AG10803 (cell line): ENCODE measurements around the gene LRTM1.

ENCODE experiments used
- DNase-seq: peaks from one replicate; pipeline ENCODE4 v3.0.0; 2010; ENCODE audit warnings: low read depth
- H3K4me3 ChIP-seq: 2 replicates; pipeline ENCODE4 v1.5.1; 2011; ENCODE audit warnings: mild to moderate bottlenecking, low read length, control low read depth
- TF ChIP-seq, protein P1 (sequence below): conservative IDR thresholded peaks from 2 replicates; pipeline ENCODE4 v1.5.1; 2011; ENCODE audit warnings: mild to moderate bottlenecking, low read length, control low read depth, inconsistent platforms

Gene LRTM1

GRCh38 chr3:54897028-54897711, 30.7 kb downstream of the LRTM1 start:
- H3K4me3 ChIP-seq, result no peak overlapping the region
- TF ChIP-seq, protein P1, sequence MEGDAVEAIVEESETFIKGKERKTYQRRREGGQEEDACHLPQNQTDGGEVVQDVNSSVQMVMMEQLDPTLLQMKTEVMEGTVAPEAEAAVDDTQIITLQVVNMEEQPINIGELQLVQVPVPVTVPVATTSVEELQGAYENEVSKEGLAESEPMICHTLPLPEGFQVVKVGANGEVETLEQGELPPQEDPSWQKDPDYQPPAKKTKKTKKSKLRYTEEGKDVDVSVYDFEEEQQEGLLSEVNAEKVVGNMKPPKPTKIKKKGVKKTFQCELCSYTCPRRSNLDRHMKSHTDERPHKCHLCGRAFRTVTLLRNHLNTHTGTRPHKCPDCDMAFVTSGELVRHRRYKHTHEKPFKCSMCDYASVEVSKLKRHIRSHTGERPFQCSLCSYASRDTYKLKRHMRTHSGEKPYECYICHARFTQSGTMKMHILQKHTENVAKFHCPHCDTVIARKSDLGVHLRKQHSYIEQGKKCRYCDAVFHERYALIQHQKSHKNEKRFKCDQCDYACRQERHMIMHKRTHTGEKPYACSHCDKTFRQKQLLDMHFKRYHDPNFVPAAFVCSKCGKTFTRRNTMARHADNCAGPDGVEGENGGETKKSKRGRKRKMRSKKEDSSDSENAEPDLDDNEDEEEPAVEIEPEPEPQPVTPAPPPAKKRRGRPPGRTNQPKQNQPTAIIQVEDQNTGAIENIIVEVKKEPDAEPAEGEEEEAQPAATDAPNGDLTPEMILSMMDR, result no peak
- peak; percentile 47 for DNase-seq

- H3K4me3 ChIP-seq, result no peak overlapping the region
- TF ChIP-seq, protein P1, result no peak
Measured at GRCh38 chr3:54895613-54896012, 32.2 kb downstream of the LRTM1 start.

DNA sequence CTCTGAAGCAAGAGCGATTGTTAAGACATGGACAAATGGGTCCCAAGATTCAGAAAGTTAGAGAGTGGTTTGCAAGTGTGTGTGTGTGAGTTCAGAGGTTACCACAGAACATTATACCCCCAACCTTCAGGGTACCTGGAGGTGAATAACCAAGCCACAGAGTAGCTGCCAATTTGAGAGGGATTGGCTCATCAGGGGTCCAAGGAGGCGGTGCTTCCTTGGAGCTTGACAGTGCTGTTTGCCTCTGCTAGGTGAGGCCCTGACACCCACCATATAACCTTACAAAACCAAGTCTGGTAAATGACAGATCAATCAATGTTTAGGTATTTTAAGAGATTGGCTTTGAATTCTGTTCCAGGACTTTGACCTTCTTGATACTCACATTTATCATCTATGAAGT, 35.7 kb downstream of the LRTM1 start:
- TF ChIP-seq, protein P1, result no peak
- no peak overlapping the region for H3K4me3 ChIP-seq
- DNase-seq, result no peak

More at GRCh38 chr3:54895613-54896012, 32.2 kb downstream of the LRTM1 start:
- DNase-seq, result no peak

DNA sequence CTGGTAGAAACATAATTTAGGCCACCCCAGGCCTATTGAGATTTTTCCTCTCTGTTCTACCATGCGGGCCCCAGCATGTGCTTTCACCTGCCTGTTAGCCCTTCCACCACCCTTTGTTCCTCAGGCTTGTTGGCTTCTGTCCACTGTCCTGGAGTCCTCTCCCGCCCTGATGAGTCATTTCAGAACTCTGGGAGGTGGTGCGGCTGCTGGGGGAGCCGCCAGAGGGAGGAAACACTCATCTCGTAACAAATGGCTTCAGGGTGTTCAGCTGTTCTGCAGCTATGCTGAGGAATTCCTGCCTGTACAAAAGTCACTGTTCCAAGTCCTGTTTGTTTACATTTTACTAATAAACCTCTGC, 36.3 kb downstream of the LRTM1 start:
- peak; percentile 96 for DNase-seq
- no peak overlapping the region for H3K4me3 ChIP-seq
- TF ChIP-seq, protein P1, result peak; percentile 70

- no peak for DNase-seq
- TF ChIP-seq, protein P1, result no peak
- no peak overlapping the region for H3K4me3 ChIP-seq
Measured at GRCh38 chr3:54889731-54890130, 38.1 kb downstream of the LRTM1 start.

DNA sequence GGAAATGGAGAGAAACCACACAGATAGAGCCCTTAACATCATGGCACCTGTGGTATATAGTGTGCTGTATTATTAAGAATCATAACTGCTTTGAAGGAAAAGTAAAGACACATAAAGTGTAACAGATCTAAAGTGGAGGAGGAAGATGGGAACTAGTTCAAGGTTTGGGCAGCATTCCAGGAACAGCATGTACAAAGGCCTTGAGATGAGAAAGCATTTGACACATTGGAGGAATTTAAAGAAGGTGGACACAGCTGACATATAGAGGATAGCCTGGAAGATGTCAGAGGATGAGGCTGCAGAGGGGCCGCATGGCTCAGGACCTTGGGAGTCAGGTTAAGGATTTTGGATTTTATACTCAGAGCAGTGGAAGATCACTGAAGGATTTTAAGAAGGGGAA, 39.0 kb downstream of the LRTM1 start:
- DNase-seq, result no peak
- no peak overlapping the region for H3K4me3 ChIP-seq
- TF ChIP-seq, protein P1, result no peak

GRCh38 chr3:54888162-54888561, 39.7 kb downstream of the LRTM1 start:
- no peak overlapping the region for H3K4me3 ChIP-seq
- TF ChIP-seq, protein P1, result no peak
- DNase-seq, result no peak
